A673 (cell line): ENCODE measurements around the gene ANKRD13B.

ENCODE experiments used
- EZH2 ChIP-seq: fragments of 200-600 bp; sonication (generic); IDR thresholded peaks from 2 replicates; pipeline ENCODE4 v1.6.1; 2017; ENCODE audit warnings: borderline replicate concordance, low read depth, mild to moderate bottlenecking, mixed read lengths, antibody characterized with exemption, low read length; ENCODE audit not compliant: poor library complexity, severe bottlenecking
- TF ChIP-seq, protein P1 (sequence below): fragments of 300-800, 200-600 bp; sonication (generic); conservative IDR thresholded peaks from 2 replicates; pipeline ENCODE4 v1.5.1; 2017; ENCODE audit warnings: low read depth, mild to moderate bottlenecking, antibody characterized with exemption, low read length, moderate library complexity, mixed read lengths

DNA sequence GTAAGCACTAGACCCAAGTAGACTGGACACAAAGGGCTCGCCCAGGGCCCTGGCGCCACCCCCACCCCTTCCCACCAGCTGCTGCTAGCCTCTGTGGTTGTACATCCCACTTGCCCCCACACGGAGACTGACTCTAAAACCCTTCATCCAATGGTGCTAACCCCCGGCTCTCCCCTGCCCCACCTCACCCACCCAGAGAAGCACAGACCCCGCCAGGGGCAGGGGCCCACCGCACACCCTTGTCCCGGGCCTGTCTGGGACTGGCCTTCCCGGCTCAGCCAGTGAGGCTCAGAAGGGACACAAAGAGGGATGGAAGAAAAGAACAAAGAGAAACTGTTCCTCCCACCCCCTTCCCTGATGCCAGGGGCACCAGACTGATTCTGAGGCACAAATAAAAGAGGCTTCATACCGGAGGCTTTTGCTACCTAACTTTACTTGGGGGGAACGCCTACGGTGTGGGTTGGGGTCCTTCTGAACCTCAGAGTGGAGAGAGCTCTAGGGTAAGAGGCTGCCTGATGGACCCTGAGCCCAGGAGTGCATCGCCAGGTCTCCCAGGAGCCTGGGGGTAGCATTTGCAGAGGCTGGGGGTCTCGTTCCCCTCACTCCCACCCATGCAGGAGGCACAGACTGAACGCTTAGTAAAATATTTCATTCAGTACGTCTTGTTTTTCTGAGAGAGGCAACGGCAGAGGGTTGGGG is 21.6 kb downstream of the ANKRD13B start:
- TF ChIP-seq, protein P1, sequence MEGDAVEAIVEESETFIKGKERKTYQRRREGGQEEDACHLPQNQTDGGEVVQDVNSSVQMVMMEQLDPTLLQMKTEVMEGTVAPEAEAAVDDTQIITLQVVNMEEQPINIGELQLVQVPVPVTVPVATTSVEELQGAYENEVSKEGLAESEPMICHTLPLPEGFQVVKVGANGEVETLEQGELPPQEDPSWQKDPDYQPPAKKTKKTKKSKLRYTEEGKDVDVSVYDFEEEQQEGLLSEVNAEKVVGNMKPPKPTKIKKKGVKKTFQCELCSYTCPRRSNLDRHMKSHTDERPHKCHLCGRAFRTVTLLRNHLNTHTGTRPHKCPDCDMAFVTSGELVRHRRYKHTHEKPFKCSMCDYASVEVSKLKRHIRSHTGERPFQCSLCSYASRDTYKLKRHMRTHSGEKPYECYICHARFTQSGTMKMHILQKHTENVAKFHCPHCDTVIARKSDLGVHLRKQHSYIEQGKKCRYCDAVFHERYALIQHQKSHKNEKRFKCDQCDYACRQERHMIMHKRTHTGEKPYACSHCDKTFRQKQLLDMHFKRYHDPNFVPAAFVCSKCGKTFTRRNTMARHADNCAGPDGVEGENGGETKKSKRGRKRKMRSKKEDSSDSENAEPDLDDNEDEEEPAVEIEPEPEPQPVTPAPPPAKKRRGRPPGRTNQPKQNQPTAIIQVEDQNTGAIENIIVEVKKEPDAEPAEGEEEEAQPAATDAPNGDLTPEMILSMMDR: no peak
- TF ChIP-seq EZH2: no peak
